Stimulated activated CD4-positive, alpha-beta T cell treated with anti-CD3 and anti-CD28 coated beads, Interleukin-2, amount 100 ng/mL, for 4 hours (primary cell): ENCODE results near the gene GNAO1.

Experiments
- DNase-seq: peaks from one replicate; pipeline ENCODE4 v3.0.0-alpha.2; 2020; ENCODE audit warnings: low read depth

The GNAO1 gene

GRCh38 chr16:56241596-56241995 lies 50.3 kb downstream of the GNAO1 start:
- no peak for DNase-seq

- DNase-seq = no peak
Observed at GRCh38 chr16:56242740-56243139, 51.5 kb downstream of the GNAO1 start.

GRCh38 chr16:56244612-56245011 lies 53.3 kb downstream of the GNAO1 start:
- no peak for DNase-seq

GRCh38 chr16:56245197-56245596 lies 53.9 kb downstream of the GNAO1 start:
- no peak for DNase-seq

- no peak for DNase-seq
Observed at GRCh38 chr16:56246051-56246817, 54.9 kb downstream of the GNAO1 start.

- DNase-seq = no peak
Observed at GRCh38 chr16:56247018-56247417, 55.7 kb downstream of the GNAO1 start.

GRCh38 chr16:56247808-56248207 lies 56.5 kb downstream of the GNAO1 start:
- no peak for DNase-seq

- no peak for DNase-seq
Observed at GRCh38 chr16:56252835-56253234, 61.5 kb downstream of the GNAO1 start.

GRCh38 chr16:56255904-56256303 lies 64.6 kb downstream of the GNAO1 start:
- no peak for DNase-seq

- no peak for DNase-seq
Observed at GRCh38 chr16:56257239-56257638, 66.0 kb downstream of the GNAO1 start.

- DNase-seq = no peak
Observed at GRCh38 chr16:56257666-56258342, 66.5 kb downstream of the GNAO1 start.

GRCh38 chr16:56258508-56259424 lies 67.5 kb downstream of the GNAO1 start:
- DNase-seq = no peak

GRCh38 chr16:56259425-56259779 lies 68.1 kb downstream of the GNAO1 start:
- DNase-seq = no peak

- no peak for DNase-seq
Observed at GRCh38 chr16:56260378-56261160, 69.3 kb downstream of the GNAO1 start.

GRCh38 chr16:56261656-56262055 lies 70.4 kb downstream of the GNAO1 start:
- DNase-seq = no peak

- peak; percentile 9 for DNase-seq
Observed at GRCh38 chr16:56262148-56262547, 70.9 kb downstream of the GNAO1 start.

- DNase-seq = no peak
Observed at GRCh38 chr16:56262551-56263245, 71.4 kb downstream of the GNAO1 start.

- DNase-seq = no peak
Observed at GRCh38 chr16:56263711-56264608, 72.7 kb downstream of the GNAO1 start.

- no peak for DNase-seq
Observed at GRCh38 chr16:56264609-56264972, 73.3 kb downstream of the GNAO1 start.

- DNase-seq = no peak
Observed at GRCh38 chr16:56265184-56265583, 73.9 kb downstream of the GNAO1 start.
